Measurements from ENCODE around the gene CIB2. TPM values are rescaled to one million over a fixed set of nuclear protein-coding genes. Genes with fewer than 3 reads are reported as not detected.

The CIB2 gene
- total and polyA plus RNA-seq, 9 donors = 12.7 to 31.6 (median 16.6) TPM

DNA sequence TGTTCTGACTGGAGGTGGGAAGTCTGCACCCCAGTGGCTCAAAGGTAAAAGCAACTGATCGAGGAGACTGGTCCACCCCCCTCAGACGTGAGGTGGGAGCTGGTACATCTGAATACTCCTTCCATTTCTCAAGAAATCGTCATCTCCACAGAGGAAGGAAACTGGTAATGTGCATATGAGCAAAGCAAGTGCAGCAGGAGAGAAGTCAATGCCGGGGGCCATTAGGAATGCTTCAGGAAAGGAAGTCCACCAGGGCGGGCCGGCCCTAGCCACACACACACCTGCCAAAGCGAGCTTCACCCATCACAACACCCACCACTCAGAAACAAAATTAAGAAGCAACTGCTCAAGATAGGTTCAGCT lies 62.2 kb downstream of the CIB2 start:
- Histone ChIP-seq H3K27ac (ENCODE audit: low read length) (peak overlapping the region; percentile 83), H3K9me3 (replicated peaks; ENCODE audit: control insufficient read depth, low read depth, low read length) (no peaks in the 10 kb centered on the region), H3K4me3 (ENCODE audit: low read length) (no peak overlapping the region), H3K4me1 (ENCODE audit: control insufficient read depth, insufficient read depth, low read length) (peaks cover 63% of the 10 kb centered on the region), H3K36me3 (ENCODE audit: control insufficient read depth, insufficient read depth, low read length) (peaks cover 2% of the 10 kb centered on the region), H3K27me3 (ENCODE audit: control insufficient read depth, insufficient read depth, low read length) (no peaks in the 10 kb centered on the region)
- DNase-seq = no peak
- whole genome bisulfite sequencing (ENCODE audit: insufficient coverage) = 85% methylated on average over 4 of the region's 7 CpGs

- Histone ChIP-seq H3K4me3 (ENCODE audit: low read length) (no peak overlapping the region), H3K4me1 (ENCODE audit: control insufficient read depth, insufficient read depth, low read length) (peaks cover 68% of the 10 kb centered on the region), H3K36me3 (ENCODE audit: control insufficient read depth, insufficient read depth, low read length) (peaks cover 2% of the 10 kb centered on the region), H3K27ac (ENCODE audit: low read length) (peak overlapping the region; percentile 83), H3K9me3 (replicated peaks; ENCODE audit: control insufficient read depth, low read depth, low read length) (no peaks in the 10 kb centered on the region), H3K27me3 (ENCODE audit: control insufficient read depth, insufficient read depth, low read length) (no peaks in the 10 kb centered on the region)
- no CpG with 5 or more reads among the region's 1 CpG for WGBS (ENCODE audit: insufficient coverage)
- DNase-seq = peak; percentile 82
Measured at GRCh38 chr15:78067328-78068228, 63.7 kb downstream of the CIB2 start.

GRCh38 chr15:78065973-78066946 lies 65.0 kb downstream of the CIB2 start:
- no peaks in the 10 kb centered on the region for H3K27me3 ChIP-seq (ENCODE audit: control insufficient read depth, insufficient read depth, low read length)
- H3K4me3 ChIP-seq (ENCODE audit: low read length) = no peak overlapping the region
- WGBS (ENCODE audit: insufficient coverage) = 50% methylated on average over 1 of the region's 7 CpGs
- no peak for DNase-seq
- peak overlapping the region; percentile 90 for H3K27ac ChIP-seq (ENCODE audit: low read length)
- H3K36me3 ChIP-seq (ENCODE audit: control insufficient read depth, insufficient read depth, low read length) = no peaks in the 10 kb centered on the region
- H3K9me3 ChIP-seq (replicated peaks; ENCODE audit: control insufficient read depth, low read depth, low read length) = no peaks in the 10 kb centered on the region
- peaks cover 65% of the 10 kb centered on the region for H3K4me1 ChIP-seq (ENCODE audit: control insufficient read depth, insufficient read depth, low read length)

DNA sequence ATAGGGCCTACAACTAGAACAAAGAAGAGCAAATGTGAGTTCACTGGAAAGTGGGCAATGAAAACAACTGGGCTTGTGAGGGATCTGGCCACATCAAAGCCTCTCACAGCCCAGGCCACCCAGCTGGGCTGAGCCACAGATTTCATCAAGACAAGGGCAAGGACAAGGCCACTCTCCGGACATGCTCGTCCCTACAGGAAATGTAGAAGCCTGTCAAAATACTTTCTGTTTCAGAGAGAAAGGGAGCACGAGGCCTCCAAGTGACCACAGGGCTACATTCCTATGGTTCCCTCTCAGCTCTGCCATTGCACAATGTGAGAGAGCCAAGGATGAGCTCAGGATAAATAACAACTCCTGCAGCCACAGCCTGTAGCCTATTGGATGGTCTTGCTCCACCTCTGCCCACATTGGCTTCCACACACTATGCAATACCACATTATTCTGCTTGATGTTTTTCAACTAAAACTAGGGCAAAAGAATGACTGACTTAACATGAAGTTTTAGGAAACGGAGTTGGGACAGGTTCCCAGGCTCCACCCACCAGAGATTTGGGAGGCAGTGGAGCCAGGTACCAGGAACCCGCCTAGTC lies 65.9 kb downstream of the CIB2 start:
- Histone ChIP-seq H3K4me1 (ENCODE audit: control insufficient read depth, insufficient read depth, low read length) (peaks cover 63% of the 10 kb centered on the region), H3K4me3 (ENCODE audit: low read length) (no peak overlapping the region), H3K9me3 (replicated peaks; ENCODE audit: control insufficient read depth, low read depth, low read length) (no peaks in the 10 kb centered on the region), H3K36me3 (ENCODE audit: control insufficient read depth, insufficient read depth, low read length) (no peaks in the 10 kb centered on the region), H3K27me3 (ENCODE audit: control insufficient read depth, insufficient read depth, low read length) (no peaks in the 10 kb centered on the region), H3K27ac (ENCODE audit: low read length) (peak overlapping the region; percentile 90)
- DNase-seq = peak; percentile 75
- WGBS (ENCODE audit: insufficient coverage) = 33% methylated on average over 3 of the region's 5 CpGs

DNA sequence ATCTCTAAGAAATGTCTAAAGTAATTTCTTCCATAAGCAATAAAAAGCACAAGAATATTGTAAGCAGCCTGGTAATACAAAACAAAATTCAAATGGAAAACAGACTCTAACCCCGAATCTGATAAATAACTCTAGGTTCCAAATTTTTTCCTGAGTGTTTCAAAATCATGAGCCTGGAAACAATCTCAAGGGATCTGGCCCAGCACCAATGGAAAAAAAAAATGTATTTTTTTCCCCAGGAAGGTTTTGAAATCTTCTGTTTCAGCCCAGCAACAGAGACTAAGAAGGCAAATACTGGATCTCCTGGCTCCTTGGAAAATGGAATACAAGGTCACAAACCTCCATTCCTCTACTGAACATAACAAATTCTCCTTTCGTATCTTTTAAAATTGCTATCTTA lies 66.7 kb downstream of the CIB2 start:
- no peaks in the 10 kb centered on the region for H3K9me3 ChIP-seq (replicated peaks; ENCODE audit: control insufficient read depth, low read depth, low read length)
- no peaks in the 10 kb centered on the region for H3K27me3 ChIP-seq (ENCODE audit: control insufficient read depth, insufficient read depth, low read length)
- no peak overlapping the region for H3K4me3 ChIP-seq (ENCODE audit: low read length)
- H3K4me1 ChIP-seq (ENCODE audit: control insufficient read depth, insufficient read depth, low read length) = peaks cover 59% of the 10 kb centered on the region
- no CpG with 5 or more reads among the region's 2 CpGs for WGBS (ENCODE audit: insufficient coverage)
- H3K36me3 ChIP-seq (ENCODE audit: control insufficient read depth, insufficient read depth, low read length) = no peaks in the 10 kb centered on the region
- DNase-seq = peak; percentile 93
- H3K27ac ChIP-seq (ENCODE audit: low read length) = peak overlapping the region; percentile 90

GRCh38 chr15:78063970-78064385 lies 67.3 kb downstream of the CIB2 start:
- no peaks in the 10 kb centered on the region for H3K27me3 ChIP-seq (ENCODE audit: control insufficient read depth, insufficient read depth, low read length)
- 40% methylated on average over 3 of the region's 5 CpGs for WGBS (ENCODE audit: insufficient coverage)
- peaks cover 60% of the 10 kb centered on the region for H3K4me1 ChIP-seq (ENCODE audit: control insufficient read depth, insufficient read depth, low read length)
- no peaks in the 10 kb centered on the region for H3K9me3 ChIP-seq (replicated peaks; ENCODE audit: control insufficient read depth, low read depth, low read length)
- DNase-seq = peak; percentile 59
- no peak overlapping the region for H3K4me3 ChIP-seq (ENCODE audit: low read length)
- peak overlapping the region; percentile 90 for H3K27ac ChIP-seq (ENCODE audit: low read length)
- no peaks in the 10 kb centered on the region for H3K36me3 ChIP-seq (ENCODE audit: control insufficient read depth, insufficient read depth, low read length)

DNA sequence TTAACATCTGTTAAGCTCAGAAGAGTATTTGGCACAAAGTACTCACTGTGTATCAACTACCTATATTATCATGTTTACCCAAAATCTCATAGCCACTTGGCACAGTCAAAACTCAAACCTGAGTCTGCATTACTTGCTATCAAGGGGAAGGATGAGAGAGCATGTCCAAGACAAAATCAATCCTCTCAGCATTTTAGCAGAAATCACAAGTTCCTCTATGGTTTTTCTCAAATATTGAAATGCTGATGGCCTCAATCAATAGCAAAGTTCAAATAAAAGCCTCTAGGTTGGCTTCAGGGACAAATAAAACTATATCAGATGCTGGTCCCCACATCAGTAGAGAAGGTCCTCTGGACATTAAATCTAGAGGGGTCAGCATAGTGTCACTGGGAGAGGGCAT lies 68.0 kb downstream of the CIB2 start:
- Histone ChIP-seq H3K4me1 (ENCODE audit: control insufficient read depth, insufficient read depth, low read length) (peaks cover 60% of the 10 kb centered on the region), H3K36me3 (ENCODE audit: control insufficient read depth, insufficient read depth, low read length) (no peaks in the 10 kb centered on the region), H3K27me3 (ENCODE audit: control insufficient read depth, insufficient read depth, low read length) (no peaks in the 10 kb centered on the region), H3K4me3 (ENCODE audit: low read length) (no peak overlapping the region), H3K9me3 (replicated peaks; ENCODE audit: control insufficient read depth, low read depth, low read length) (no peaks in the 10 kb centered on the region), H3K27ac (ENCODE audit: low read length) (peak overlapping the region; percentile 90)
- DNase-seq = no peak

GRCh38 chr15:78061963-78062427 lies 69.2 kb downstream of the CIB2 start:
- Histone ChIP-seq H3K27me3 (ENCODE audit: control insufficient read depth, insufficient read depth, low read length) (no peaks in the 10 kb centered on the region), H3K9me3 (replicated peaks; ENCODE audit: control insufficient read depth, low read depth, low read length) (no peaks in the 10 kb centered on the region), H3K36me3 (ENCODE audit: control insufficient read depth, insufficient read depth, low read length) (no peaks in the 10 kb centered on the region), H3K4me3 (ENCODE audit: low read length) (no peak overlapping the region), H3K27ac (ENCODE audit: low read length) (peak overlapping the region; percentile 67), H3K4me1 (ENCODE audit: control insufficient read depth, insufficient read depth, low read length) (peaks cover 59% of the 10 kb centered on the region)
- 0% methylated on average over 2 of the region's 6 CpGs for WGBS (ENCODE audit: insufficient coverage)
- DNase-seq = no peak

- Histone ChIP-seq H3K27me3 (ENCODE audit: control insufficient read depth, insufficient read depth, low read length) (no peaks in the 10 kb centered on the region), H3K4me1 (ENCODE audit: control insufficient read depth, insufficient read depth, low read length) (peaks cover 60% of the 10 kb centered on the region), H3K4me3 (ENCODE audit: low read length) (no peak overlapping the region), H3K9me3 (replicated peaks; ENCODE audit: control insufficient read depth, low read depth, low read length) (no peaks in the 10 kb centered on the region), H3K36me3 (ENCODE audit: control insufficient read depth, insufficient read depth, low read length) (no peaks in the 10 kb centered on the region), H3K27ac (ENCODE audit: low read length) (peak overlapping the region; percentile 45)
- no peak for DNase-seq
- WGBS (ENCODE audit: insufficient coverage) = 96% methylated on average over 4 of the region's 5 CpGs
Measured at GRCh38 chr15:78060232-78060631, 71.0 kb downstream of the CIB2 start.

Measured in muscle of leg (tissue), 11 donors.